ENCODE results near the gene NSRP1. TPM values are rescaled to one million over a fixed set of nuclear protein-coding genes. Genes with fewer than 3 reads are reported as not detected.

NSRP1 gene
- total RNA-seq, 2 donors from 2014 or later: 19.2 to 22.7 TPM

- no peak for ATAC-seq
- Histone ChIP-seq H3K27me3 (no peaks in the 10 kb centered on the region), H3K4me1 (no peaks in the 10 kb centered on the region), H3K4me3 (no peak overlapping the region), H3K36me3 (replicated peaks in 1 of 2; ENCODE audit: insufficient read depth in 1 of 2, low read depth in 2 of 2) (no peaks in the 10 kb centered on the region), H3K9me3 (no peaks in the 10 kb centered on the region), H3K27ac (no peak overlapping the region)
- TF ChIP-seq POLR2A (IDR thresholded peaks at IDR 0.05): no peak
- TF ChIP-seq, protein P1, sequence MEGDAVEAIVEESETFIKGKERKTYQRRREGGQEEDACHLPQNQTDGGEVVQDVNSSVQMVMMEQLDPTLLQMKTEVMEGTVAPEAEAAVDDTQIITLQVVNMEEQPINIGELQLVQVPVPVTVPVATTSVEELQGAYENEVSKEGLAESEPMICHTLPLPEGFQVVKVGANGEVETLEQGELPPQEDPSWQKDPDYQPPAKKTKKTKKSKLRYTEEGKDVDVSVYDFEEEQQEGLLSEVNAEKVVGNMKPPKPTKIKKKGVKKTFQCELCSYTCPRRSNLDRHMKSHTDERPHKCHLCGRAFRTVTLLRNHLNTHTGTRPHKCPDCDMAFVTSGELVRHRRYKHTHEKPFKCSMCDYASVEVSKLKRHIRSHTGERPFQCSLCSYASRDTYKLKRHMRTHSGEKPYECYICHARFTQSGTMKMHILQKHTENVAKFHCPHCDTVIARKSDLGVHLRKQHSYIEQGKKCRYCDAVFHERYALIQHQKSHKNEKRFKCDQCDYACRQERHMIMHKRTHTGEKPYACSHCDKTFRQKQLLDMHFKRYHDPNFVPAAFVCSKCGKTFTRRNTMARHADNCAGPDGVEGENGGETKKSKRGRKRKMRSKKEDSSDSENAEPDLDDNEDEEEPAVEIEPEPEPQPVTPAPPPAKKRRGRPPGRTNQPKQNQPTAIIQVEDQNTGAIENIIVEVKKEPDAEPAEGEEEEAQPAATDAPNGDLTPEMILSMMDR (IDR thresholded peaks at IDR 0.05): no peak
- 81 to 86% methylated on average over 6 of the region's 6 CpGs for WGBS, 2 donors
- intact Hi-C loops (cut with DNase I): no loop called here
- no peak for DNase-seq
Measured at GRCh38 chr17:30211371-30211770, 94.8 kb downstream of the NSRP1 start.

DNA sequence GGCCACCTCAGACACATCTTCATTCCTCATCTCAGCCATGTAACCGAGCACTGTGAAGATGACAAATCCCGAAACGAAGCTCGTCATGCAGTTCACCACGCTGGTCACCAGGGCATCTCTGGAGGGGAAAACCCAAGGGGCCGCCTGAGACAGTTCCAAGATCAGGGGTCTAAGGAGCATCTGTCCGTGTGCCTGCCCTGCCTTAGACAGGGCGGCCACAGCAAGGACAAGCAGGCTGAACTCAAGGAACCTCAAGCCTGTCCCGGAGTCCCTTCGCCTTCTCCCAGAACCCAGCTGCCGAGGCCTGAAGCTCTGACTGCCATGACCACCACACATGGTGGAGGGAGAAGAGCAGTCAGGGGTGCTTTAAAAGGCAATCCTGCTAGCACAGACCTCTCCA is 96.1 kb downstream of the NSRP1 start:
- H3K27ac ChIP-seq: no peak overlapping the region
- H3K36me3 ChIP-seq (replicated peaks in 1 of 2; ENCODE audit: insufficient read depth in 1 of 2, low read depth in 2 of 2): no peaks in the 10 kb centered on the region
- TF ChIP-seq POLR2A (IDR thresholded peaks at IDR 0.05): no peak
- TF ChIP-seq, protein P1 (IDR thresholded peaks at IDR 0.05): no peak
- 81 to 85% methylated on average over 6 to 11 of the region's 11 CpGs for WGBS, 2 donors
- intact Hi-C loops (cut with DNase I): no loop called here
- no peaks in the 10 kb centered on the region for H3K9me3 ChIP-seq
- no peaks in the 10 kb centered on the region for H3K27me3 ChIP-seq
- no peaks in the 10 kb centered on the region for H3K4me1 ChIP-seq
- ATAC-seq (no peak), DNase-seq (no peak)
- no peak overlapping the region for H3K4me3 ChIP-seq

- intact Hi-C loops (cut with DNase I): no loop called here
- no peak overlapping the region for H3K4me3 ChIP-seq
- H3K9me3 ChIP-seq: no peaks in the 10 kb centered on the region
- no peaks in the 10 kb centered on the region for H3K4me1 ChIP-seq
- ATAC-seq (no peak), DNase-seq (no peak)
- no peak overlapping the region for H3K27ac ChIP-seq
- H3K27me3 ChIP-seq: no peaks in the 10 kb centered on the region
- no peaks in the 10 kb centered on the region for H3K36me3 ChIP-seq (replicated peaks in 1 of 2; ENCODE audit: insufficient read depth in 1 of 2, low read depth in 2 of 2)
- no peak for TF ChIP-seq POLR2A (IDR thresholded peaks at IDR 0.05)
- TF ChIP-seq, protein P1 (IDR thresholded peaks at IDR 0.05): no peak
- 86 to 97% methylated on average over 5 to 6 of the region's 6 CpGs for WGBS, 2 donors
Measured at GRCh38 chr17:30217054-30217453, 100.4 kb downstream of the NSRP1 start.

- Histone ChIP-seq H3K36me3 (replicated peaks in 1 of 2; ENCODE audit: insufficient read depth in 1 of 2, low read depth in 2 of 2) (no peaks in the 10 kb centered on the region), H3K4me1 (no peaks in the 10 kb centered on the region), H3K27ac (no peak overlapping the region), H3K4me3 (no peak overlapping the region), H3K9me3 (no peaks in the 10 kb centered on the region), H3K27me3 (no peaks in the 10 kb centered on the region)
- DNase-seq: no peak
- intact Hi-C loops (cut with DNase I): no loop called here
- ATAC-seq: no peak
- TF ChIP-seq, protein P1 (IDR thresholded peaks at IDR 0.05): no peak
- TF ChIP-seq POLR2A (IDR thresholded peaks at IDR 0.05): no peak
- 89 to 93% methylated on average over 11 of the region's 11 CpGs for WGBS, 2 donors
Measured at GRCh38 chr17:30217746-30218245, 101.2 kb downstream of the NSRP1 start.

- no peaks in the 10 kb centered on the region for H3K4me1 ChIP-seq
- WGBS, 2 donors: 75 to 81% methylated on average over 9 of the region's 9 CpGs
- intact Hi-C loops (cut with DNase I): no loop called here
- TF ChIP-seq, protein P1 (IDR thresholded peaks at IDR 0.05): no peak
- no peak for TF ChIP-seq POLR2A (IDR thresholded peaks at IDR 0.05)
- DNase-seq (no peak), ATAC-seq (no peak)
- H3K9me3 ChIP-seq: no peaks in the 10 kb centered on the region
- H3K36me3 ChIP-seq (replicated peaks in 1 of 2; ENCODE audit: insufficient read depth in 1 of 2, low read depth in 2 of 2): no peaks in the 10 kb centered on the region
- no peaks in the 10 kb centered on the region for H3K27me3 ChIP-seq
- no peak overlapping the region for H3K27ac ChIP-seq
- no peak overlapping the region for H3K4me3 ChIP-seq
Measured at GRCh38 chr17:30218799-30219198, 102.2 kb downstream of the NSRP1 start.
